Activated T-cell treated with anti-CD3 and anti-CD28 coated beads for 4 hours (primary cell): Measurements from ENCODE around the gene AADAT.
"Not testable (repeated sequence)": the region's sequence is repeated elsewhere in the genome, so short reads cannot be mapped to it uniquely, and the experiment has no call there.

Experiments
- DNase-seq: peaks from one replicate; pipeline ENCODE4 v3.0.0-alpha.2; 2020

The AADAT gene

GRCh38 chr4:170088716-170089115 is 1.0 kb downstream of the AADAT start:
- no peak for DNase-seq

GRCh38 chr4:170087163-170087700 is 2.5 kb downstream of the AADAT start:
- no peak for DNase-seq

- DNase-seq: no peak
Observed at GRCh38 chr4:170083541-170083940, 6.2 kb downstream of the AADAT start.

- DNase-seq: no peak
Observed at GRCh38 chr4:170080496-170080895, 9.3 kb downstream of the AADAT start.

- no peak for DNase-seq
Observed at GRCh38 chr4:170079981-170080380, 9.8 kb downstream of the AADAT start.

GRCh38 chr4:170071196-170071595 is 18.6 kb downstream of the AADAT start:
- DNase-seq: no peak

- no peak for DNase-seq
Observed at GRCh38 chr4:170068438-170069128, 21.2 kb downstream of the AADAT start.

- DNase-seq: no peak
Observed at GRCh38 chr4:170059421-170059820, 30.3 kb downstream of the AADAT start.

GRCh38 chr4:170058826-170059225 is 30.9 kb downstream of the AADAT start:
- no peak for DNase-seq

- no peak for DNase-seq
Observed at GRCh38 chr4:170057866-170058265, 31.9 kb downstream of the AADAT start.

GRCh38 chr4:170052919-170053318 is 36.8 kb downstream of the AADAT start:
- DNase-seq: no peak

GRCh38 chr4:170051402-170051801 is 38.4 kb downstream of the AADAT start:
- no peak for DNase-seq

GRCh38 chr4:170049766-170050165 is 40.0 kb downstream of the AADAT start:
- no peak for DNase-seq

GRCh38 chr4:170047771-170048354 is 41.9 kb downstream of the AADAT start:
- peak; percentile 36 for DNase-seq

- not testable (repeated sequence) for DNase-seq
Observed at GRCh38 chr4:170046156-170046555, 43.6 kb downstream of the AADAT start.

GRCh38 chr4:170040031-170040680 is 49.6 kb downstream of the AADAT start:
- DNase-seq: no peak

GRCh38 chr4:170038769-170039168 is 51.0 kb downstream of the AADAT start:
- no peak for DNase-seq

- DNase-seq: no peak
Observed at GRCh38 chr4:170038232-170038631, 51.5 kb downstream of the AADAT start.

- no peak for DNase-seq
Observed at GRCh38 chr4:170037481-170037880, 52.3 kb downstream of the AADAT start.

- DNase-seq: no peak
Observed at GRCh38 chr4:170035845-170036244, 53.9 kb downstream of the AADAT start.

GRCh38 chr4:170035231-170035630 is 54.5 kb downstream of the AADAT start:
- no peak for DNase-seq

GRCh38 chr4:170033999-170034398 is 55.8 kb downstream of the AADAT start:
- DNase-seq: no peak

GRCh38 chr4:170030121-170030520 is 59.6 kb downstream of the AADAT start:
- DNase-seq: no peak

GRCh38 chr4:170027181-170027829 is 62.5 kb downstream of the AADAT start:
- peak; percentile 90 for DNase-seq
